Cardiac muscle cell (in vitro differentiated cells and primary cell): ENCODE measurements around the gene SLC16A9. TPM values are rescaled to one million over a fixed set of nuclear protein-coding genes. Genes with fewer than 3 reads are reported as not detected.
"Not testable (repeated sequence)": the region's sequence is repeated elsewhere in the genome, so short reads cannot be mapped to it uniquely, and the experiment has no call there.

ENCODE experiments used
- DNase-seq, 2 donors: peaks; one replicate each; pipeline versions ENCODE4 v3.0.0 to v3.0.0-alpha.2; 2010 to 2017; ENCODE audit warnings: low read depth in 1 of 2, low spot score in 1 of 2
- H3K27ac ChIP-seq: fragments of 200-600 bp; sonication (generic); 2 replicates; pipeline ENCODE4 v1.5.1; 2016
- H3K27me3 ChIP-seq: fragments of 200-600 bp; sonication (generic); 2 replicates; pipeline ENCODE4 v1.6.0; 2016; ENCODE audit warnings: control low read depth
- H3K36me3 ChIP-seq: fragments of 200-600 bp; sonication (generic); 2 replicates; pipeline ENCODE4 v1.5.1; 2016; ENCODE audit warnings: control low read depth
- H3K4me1 ChIP-seq: fragments of 200-600 bp; sonication (generic); 2 replicates; pipeline ENCODE4 v1.8.1; 2017; ENCODE audit warnings: low read depth, mild to moderate bottlenecking, mixed run types
- H3K4me3 ChIP-seq: fragments of 200-600 bp; sonication (generic); 2 replicates; pipeline ENCODE4 v1.5.1; 2016; ENCODE audit warnings: mild to moderate bottlenecking
- H3K9me3 ChIP-seq: fragments of 200-600 bp; sonication (generic); 2 replicates; pipeline ENCODE4 v1.5.1; 2017; ENCODE audit warnings: low read depth, mild to moderate bottlenecking, control low read depth
- CTCF ChIP-seq: IDR thresholded peaks from 2 replicates; pipeline ENCODE4 v1.5.1; 2012; ENCODE audit warnings: low read depth, mild to moderate bottlenecking, low read length
- polyA plus RNA-seq: library from polyadenylated mRNA; unstranded; fragments of >200 nt; fragmentation: Nextera tagmentation; extraction: Ambion mirVana; gene quantifications from 2 replicates; pipeline ENCODE4 v1.2.1, GENCODE V29; 2016
- total RNA-seq: library from RNA; depleted of rRNA; stranded (reverse); fragments of >200 nt; gene quantifications from 2 replicates; pipeline ENCODE4 v1.2.3, GENCODE V29; 2016

Gene SLC16A9
- total and polyA plus RNA-seq, 2 experiments from 2014 or later: 3.0 to 3.5 TPM

GRCh38 chr10:59670269-59670668 is 39.4 kb downstream of the SLC16A9 start:
- no peaks in the 10 kb centered on the region for H3K4me1 ChIP-seq
- TF ChIP-seq CTCF: no peak
- H3K36me3 ChIP-seq: no peaks in the 10 kb centered on the region
- H3K9me3 ChIP-seq: no peaks in the 10 kb centered on the region
- H3K4me3 ChIP-seq: no peak overlapping the region
- no peaks in the 10 kb centered on the region for H3K27me3 ChIP-seq
- DNase-seq: no peak
- no peak overlapping the region for H3K27ac ChIP-seq

GRCh38 chr10:59668096-59668495 is 41.6 kb downstream of the SLC16A9 start:
- DNase-seq: no peak
- H3K27ac ChIP-seq: no peak overlapping the region
- no peaks in the 10 kb centered on the region for H3K27me3 ChIP-seq
- no peak overlapping the region for H3K4me3 ChIP-seq
- no peaks in the 10 kb centered on the region for H3K9me3 ChIP-seq
- H3K4me1 ChIP-seq: no peaks in the 10 kb centered on the region
- no peak for TF ChIP-seq CTCF
- H3K36me3 ChIP-seq: no peaks in the 10 kb centered on the region

- Histone ChIP-seq H3K36me3 (no peaks in the 10 kb centered on the region), H3K27ac (no peak overlapping the region), H3K4me3 (no peak overlapping the region), H3K27me3 (no peaks in the 10 kb centered on the region), H3K4me1 (no peaks in the 10 kb centered on the region), H3K9me3 (no peaks in the 10 kb centered on the region)
- no peak for DNase-seq
- no peak for TF ChIP-seq CTCF
Observed at GRCh38 chr10:59666310-59666709, 43.3 kb downstream of the SLC16A9 start.

- not testable (repeated sequence) for DNase-seq, H3K27me3 ChIP-seq, H3K4me3 ChIP-seq, H3K27ac ChIP-seq, H3K4me1 ChIP-seq, H3K9me3 ChIP-seq, H3K36me3 ChIP-seq
Observed at GRCh38 chr10:59663213-59663612, 46.4 kb downstream of the SLC16A9 start.

GRCh38 chr10:59657724-59658123 is 51.9 kb downstream of the SLC16A9 start:
- no peaks in the 10 kb centered on the region for H3K36me3 ChIP-seq
- no peaks in the 10 kb centered on the region for H3K4me1 ChIP-seq
- no peaks in the 10 kb centered on the region for H3K27me3 ChIP-seq
- H3K27ac ChIP-seq: no peak overlapping the region
- no peaks in the 10 kb centered on the region for H3K9me3 ChIP-seq
- no peak for TF ChIP-seq CTCF
- no peak overlapping the region for H3K4me3 ChIP-seq
- DNase-seq: no peak

- Histone ChIP-seq H3K9me3 (no peaks in the 10 kb centered on the region), H3K27ac (no peak overlapping the region), H3K36me3 (no peaks in the 10 kb centered on the region), H3K4me1 (no peaks in the 10 kb centered on the region), H3K27me3 (no peaks in the 10 kb centered on the region), H3K4me3 (no peak overlapping the region)
- DNase-seq: no peak
- TF ChIP-seq CTCF: no peak
Observed at GRCh38 chr10:59655309-59655708, 54.3 kb downstream of the SLC16A9 start.
